Uterus (tissue), 4 donors: ENCODE measurements around the gene MAPK9. TPM values are rescaled to one million over a fixed set of nuclear protein-coding genes. Genes with fewer than 3 reads are reported as not detected.

ENCODE experiments used
- DNase-seq, 2 donors: peaks; one replicate each; pipeline ENCODE4 v3.0.0-alpha.2; 2019 to 2020
- H3K27ac ChIP-seq, 2 donors: fragments of 200-600 bp; sonication (generic); 1 replicate in 1 of 2; 2 replicates in 1 of 2; pipeline ENCODE4 v1.5.1; 2016 to 2018
- H3K27me3 ChIP-seq, 2 donors: fragments of 200-600 bp; sonication (generic); one replicate each; pipeline ENCODE4 v1.5.1; 2018 to 2019; ENCODE audit warnings: control low read depth in 1 of 2
- H3K36me3 ChIP-seq, 2 donors: fragments of 200-600 bp; sonication (generic); one replicate each; pipeline ENCODE4 v1.5.1; 2019; ENCODE audit warnings: control low read depth in 1 of 2
- H3K4me1 ChIP-seq, 2 donors: fragments of 200-600 bp; sonication (generic); one replicate each; pipeline ENCODE4 v1.5.1; 2018 to 2019; ENCODE audit warnings: control low read depth in 1 of 2
- H3K4me3 ChIP-seq, 2 donors: fragments of 200-600 bp; sonication (generic); 1 replicate in 1 of 2; 2 replicates in 1 of 2; pipeline ENCODE4 v1.5.1; 2018 to 2019; ENCODE audit warnings: mild to moderate bottlenecking in 1 of 2
- H3K9me3 ChIP-seq, 2 donors: fragments of 200-600 bp; sonication (generic); one replicate each; pipeline ENCODE4 v1.5.1; 2019; ENCODE audit warnings: control low read depth in 1 of 2
- CTCF ChIP-seq, 4 experiments: fragments of 200-600 bp in 2 of 4; fragments of 450-650 bp in 2 of 4; sonication (generic) in 2 of 4; IDR thresholded peaks; one replicate each; pipeline ENCODE4 v1.5.1; 2016 to 2019; ENCODE audit warnings: antibody characterized with exemption in 4 of 4, mild to moderate bottlenecking in 2 of 4, moderate library complexity in 1 of 4
- POLR2A ChIP-seq, 2 donors: fragments of 450-650 bp; IDR thresholded peaks; one replicate each; pipeline ENCODE4 v1.6.1; 2016; ENCODE audit warnings: antibody characterized with exemption in 2 of 2, mild to moderate bottlenecking in 1 of 2, moderate library complexity in 1 of 2
- intact Hi-C: fragments of 100-400 bp; cut with DNase I; formaldehyde crosslinking; loops from one replicate; pipeline ENCODE4 v1.15.1; 2023; ENCODE audit warnings: low total_unique reads
- total RNA-seq, 4 donors: library from RNA; depleted of rRNA in 3 of 4; stranded (reverse); fragments of >200 nt in 3 of 4; gene quantifications; one replicate each; pipeline versions ENCODE4 v1.1.0 to v1.2.4, GENCODE V29; 2014 to 2023
- donor health status: DM: yes; HTN: yes; CAD: no.

MAPK9 gene
- total RNA-seq, 4 donors from 2014 or later = 9.2 to 45.1 (median 33.3) TPM

GRCh38 chr5:180241600-180241999 is 50.3 kb downstream of the MAPK9 start:
- no peak overlapping the region for H3K27ac ChIP-seq
- TF ChIP-seq POLR2A (IDR thresholded peaks at IDR 0.05) = no peak
- no peak for TF ChIP-seq CTCF (IDR thresholded peaks at IDR 0.05)
- H3K4me3 ChIP-seq = no peak overlapping the region
- no peaks in the 10 kb centered on the region for H3K4me1 ChIP-seq
- H3K36me3 ChIP-seq = no peaks in the 10 kb centered on the region
- DNase-seq = no peak
- no peaks in the 10 kb centered on the region for H3K27me3 ChIP-seq
- H3K9me3 ChIP-seq = no peaks in the 10 kb centered on the region
- intact Hi-C loops = no loop called here

- no peak for DNase-seq
Observed at GRCh38 chr5:180238631-180239030, 53.3 kb downstream of the MAPK9 start.

GRCh38 chr5:180235846-180236245 is 56.0 kb downstream of the MAPK9 start:
- intact Hi-C loops = no loop called here

More at GRCh38 chr5:180238631-180239030, 53.3 kb downstream of the MAPK9 start:
- intact Hi-C loops = no loop called here
- Histone ChIP-seq H3K9me3 (no peaks in the 10 kb centered on the region), H3K36me3 (no peaks in the 10 kb centered on the region), H3K4me3 (no peak overlapping the region), H3K27ac (no peak overlapping the region), H3K27me3 (no peaks in the 10 kb centered on the region), H3K4me1 (no peaks in the 10 kb centered on the region)
- TF ChIP-seq CTCF (IDR thresholded peaks at IDR 0.05) (no peak), POLR2A (IDR thresholded peaks at IDR 0.05) (no peak)

GRCh38 chr5:180235077-180235476 is 56.8 kb downstream of the MAPK9 start:
- intact Hi-C loops = no loop called here
- H3K27me3 ChIP-seq = no peaks in the 10 kb centered on the region
- no peaks in the 10 kb centered on the region for H3K4me1 ChIP-seq
- no peak overlapping the region for H3K4me3 ChIP-seq
- no peak overlapping the region for H3K27ac ChIP-seq
- TF ChIP-seq POLR2A (IDR thresholded peaks at IDR 0.05) (no peak), CTCF (IDR thresholded peaks at IDR 0.05) (no peak)
- no peak for DNase-seq
- H3K36me3 ChIP-seq = no peaks in the 10 kb centered on the region
- no peaks in the 10 kb centered on the region for H3K9me3 ChIP-seq

More at GRCh38 chr5:180235846-180236245, 56.0 kb downstream of the MAPK9 start:
- DNase-seq = no peak
- Histone ChIP-seq H3K9me3 (no peaks in the 10 kb centered on the region), H3K4me3 (no peak overlapping the region), H3K27ac (no peak overlapping the region), H3K4me1 (no peaks in the 10 kb centered on the region), H3K36me3 (no peaks in the 10 kb centered on the region), H3K27me3 (no peaks in the 10 kb centered on the region)
- no peak for TF ChIP-seq CTCF (IDR thresholded peaks at IDR 0.05)

- H3K36me3 ChIP-seq = no peaks in the 10 kb centered on the region
- no peak overlapping the region for H3K4me3 ChIP-seq
- H3K4me1 ChIP-seq = no peaks in the 10 kb centered on the region
- no peak overlapping the region for H3K27ac ChIP-seq
- H3K9me3 ChIP-seq = no peaks in the 10 kb centered on the region
- intact Hi-C loops = no loop called here
- DNase-seq = no peak
- no peaks in the 10 kb centered on the region for H3K27me3 ChIP-seq
- TF ChIP-seq CTCF (IDR thresholded peaks at IDR 0.05) = no peak
- no peak for TF ChIP-seq POLR2A (IDR thresholded peaks at IDR 0.05)
Observed at GRCh38 chr5:180234271-180234670, 57.6 kb downstream of the MAPK9 start.
